IMR-90 (cell line): Measurements from ENCODE around the gene RHOBTB1. TPM values are rescaled to one million over a fixed set of nuclear protein-coding genes. Genes with fewer than 3 reads are reported as not detected.

ENCODE experiments used
- ATAC-seq: fragments of 200-7000 bp; cut with Tn5 transposase; 2 replicates; pipeline ENCODE4 v1.9.1; 2020; ENCODE audit warnings: low read depth, mild to moderate bottlenecking, moderate library complexity
- BruUV-seq: library from RNA; stranded (reverse); fragments of 400-500 nt; replicated peaks from 2 replicates; lab custom pipeline; 2021; lab: Mats Ljungman, UMichigan
- CTCF ChIA-PET: fragments of 300-600 bp; formaldehyde crosslinking; extraction: SDS; loops from one replicate; lab custom pipeline; 2021; ENCODE audit warnings: antibody characterized with exemption; lab: Yijun Ruan, JAX
- POLR2A ChIA-PET: fragments of 300-600 bp; sonication (Branson Sonifier 250); formaldehyde crosslinking; loops from one replicate; lab custom pipeline; 2022; ENCODE audit warnings: antibody characterized with exemption; ENCODE audit not compliant: unreplicated experiment; lab: Charles Lee
- DNase-seq: peaks from one replicate; pipeline ENCODE4 v3.0.0; 2013
- H2AFZ ChIP-seq: replicated peaks from 2 replicates; pipeline ENCODE3; 2013; ENCODE audit warnings: low read length, mild to moderate bottlenecking; ENCODE audit not compliant: poor library complexity
- H2AK5ac ChIP-seq: 2 replicates; pipeline ENCODE4 v1.6.1; 2013; ENCODE audit warnings: low read depth, low read length, inconsistent platforms
- H2AK9ac ChIP-seq: replicated peaks from 2 replicates; pipeline ENCODE3; 2013; ENCODE audit warnings: mild to moderate bottlenecking, low read depth, low read length, moderate library complexity; ENCODE audit not compliant: poor library complexity
- H2BK120ac ChIP-seq: 2 replicates; pipeline ENCODE4 v1.6.1; 2013; ENCODE audit warnings: low read depth, low read length, inconsistent platforms
- H2BK15ac ChIP-seq: 3 replicates; pipeline ENCODE4 v1.6.1; 2013; ENCODE audit warnings: low read depth, low read length, inconsistent platforms
- H2BK20ac ChIP-seq: 2 replicates; pipeline ENCODE4 v1.6.1; 2013; ENCODE audit warnings: low read depth, mild to moderate bottlenecking, inconsistent platforms, low read length, moderate library complexity
- H2BK5ac ChIP-seq: 2 replicates; pipeline ENCODE4 v1.6.1; 2013; ENCODE audit warnings: mild to moderate bottlenecking, low read depth, low read length, inconsistent platforms; ENCODE audit not compliant: poor library complexity, severe bottlenecking
- H3K14ac ChIP-seq: replicated peaks from 2 replicates; pipeline ENCODE4 v1.6.1; 2013; ENCODE audit warnings: low read depth, low read length, inconsistent platforms
- H3K18ac ChIP-seq: 2 replicates; pipeline ENCODE4 v1.6.1; 2013; ENCODE audit warnings: low read depth, low read length, control low read depth
- H3K23ac ChIP-seq: 2 replicates; pipeline ENCODE4 v1.6.1; 2013; ENCODE audit warnings: low read depth, low read length, inconsistent platforms
- H3K27ac ChIP-seq: 2 replicates; pipeline ENCODE4 v1.5.1; 2013; ENCODE audit warnings: mild to moderate bottlenecking, control low read depth, low read length; ENCODE audit not compliant: insufficient read depth
- H3K27me3 ChIP-seq: 2 replicates; pipeline ENCODE4 v1.6.1; 2013; ENCODE audit warnings: low read length; ENCODE audit not compliant: control insufficient read depth, insufficient read depth
- H3K36me3 ChIP-seq: 2 replicates; pipeline ENCODE4 v1.6.1; 2013; ENCODE audit warnings: low read length, mixed read lengths; ENCODE audit not compliant: control insufficient read depth, insufficient read depth
- H3K4ac ChIP-seq: 2 replicates; pipeline ENCODE4 v1.6.1; 2013; ENCODE audit warnings: low read depth, low read length, inconsistent platforms
- H3K4me1 ChIP-seq: 2 replicates; pipeline ENCODE4 v1.6.1; 2013; ENCODE audit warnings: low read length, mixed read lengths; ENCODE audit not compliant: control insufficient read depth, insufficient read depth
- H3K4me2 ChIP-seq: 2 replicates; pipeline ENCODE4 v1.6.1; 2013; ENCODE audit warnings: low read depth, mild to moderate bottlenecking, control low read depth, low read length, moderate library complexity
- H3K4me3 ChIP-seq: 2 replicates; pipeline ENCODE4 v1.5.1; 2013; ENCODE audit warnings: low read depth, mild to moderate bottlenecking, control low read depth, low read length, moderate library complexity; ENCODE audit not compliant: insufficient read depth
- H3K56ac ChIP-seq: 2 replicates; pipeline ENCODE4 v1.6.1; 2013; ENCODE audit warnings: low read length, inconsistent platforms; ENCODE audit not compliant: insufficient read depth; ENCODE audit errors: extremely low read depth
- H3K79me1 ChIP-seq, 2 experiments: 2 replicates each; pipeline ENCODE4 v1.6.1; 2013; ENCODE audit warnings: low read length in 2 of 2, inconsistent platforms in 1 of 2, low read depth in 1 of 2
- H3K9ac ChIP-seq: 2 replicates; pipeline ENCODE4 v1.6.1; 2013; ENCODE audit warnings: low read depth, low read length, control low read depth
- H3K9me1 ChIP-seq: 2 replicates; pipeline ENCODE4 v1.6.1; 2013; ENCODE audit warnings: low read length, inconsistent platforms; ENCODE audit not compliant: insufficient read depth
- H3K9me3 ChIP-seq: 2 replicates; pipeline ENCODE4 v1.6.1; 2013; ENCODE audit warnings: low read length; ENCODE audit not compliant: control insufficient read depth, insufficient read depth
- H4K20me1 ChIP-seq: 2 replicates; pipeline ENCODE4 v1.6.1; 2013; ENCODE audit warnings: low read length, inconsistent platforms; ENCODE audit not compliant: insufficient read depth
- H4K5ac ChIP-seq: 2 replicates; pipeline ENCODE4 v1.6.1; 2013; ENCODE audit warnings: mild to moderate bottlenecking, low read depth, low read length, control low read depth
- H4K8ac ChIP-seq, 2 experiments: 2 replicates each; pipeline ENCODE4 v1.6.1; 2013; ENCODE audit warnings: low read depth in 2 of 2, low read length in 2 of 2, control low read depth in 1 of 2, inconsistent platforms in 1 of 2
- H4K91ac ChIP-seq: 2 replicates; pipeline ENCODE4 v1.6.1; 2013; ENCODE audit warnings: low read depth, low read length, inconsistent platforms; ENCODE audit not compliant: insufficient read depth
- BHLHE40 ChIP-seq: fragments of 150-350 bp; IDR thresholded peaks from 2 replicates; pipeline ENCODE4 v1.6.1; 2016; ENCODE audit warnings: mild to moderate bottlenecking, low read depth, low read length
- CEBPB ChIP-seq: IDR thresholded peaks from 2 replicates; pipeline ENCODE4 v1.6.1; 2012; ENCODE audit warnings: low read depth, low read length, improper control_type of control experiment
- CHD1 ChIP-seq: IDR thresholded peaks from 2 replicates; pipeline ENCODE4 v1.6.1; 2012; ENCODE audit warnings: low read depth, low read length, improper control_type of control experiment
- FOS ChIP-seq: fragments of 150-350 bp; IDR thresholded peaks from 2 replicates; pipeline ENCODE4 v1.6.1; 2016; ENCODE audit warnings: low read depth, low read length
- MAZ ChIP-seq: IDR thresholded peaks from 2 replicates; pipeline ENCODE4 v1.6.1; 2012; ENCODE audit warnings: low read depth, mild to moderate bottlenecking, low read length, improper control_type of control experiment, moderate library complexity, borderline replicate concordance
- MXI1 ChIP-seq: IDR thresholded peaks from 2 replicates; pipeline ENCODE4 v1.6.1; 2012; ENCODE audit warnings: low read depth, mild to moderate bottlenecking, low read length, moderate library complexity, borderline replicate concordance
- POLR2A ChIP-seq: IDR thresholded peaks from 2 replicates; pipeline ENCODE4 v1.6.1; 2012; ENCODE audit warnings: mild to moderate bottlenecking, low read depth, low read length
- RAD21 ChIP-seq: IDR thresholded peaks from 2 replicates; pipeline ENCODE4 v1.6.1; 2012; ENCODE audit warnings: low read length, improper control_type of control experiment
- SMC3 ChIP-seq: fragments of 150-350 bp; IDR thresholded peaks from 2 replicates; pipeline ENCODE4 v1.6.1; 2016; ENCODE audit warnings: low read depth, mild to moderate bottlenecking, antibody characterized with exemption, low read length, moderate library complexity
- WGBS, 2 experiments: methylation state at CpG; one replicate each; pipeline versions ENCODE4 v1.1.5 to v1.1.7; 2013; ENCODE audit warnings: missing lambda C conversion rate in 2 of 2; ENCODE audit not compliant: insufficient read length in 1 of 2; ENCODE audit errors: extremely low coverage in 2 of 2; 5-methylcytosine and 5-hydroxymethylcytosine counted together
- dilution Hi-C: fragments of 300-500 bp; cut with HindIII; formaldehyde crosslinking; loops from one replicate; pipeline ENCODE4 v1.14.3; 2018; ENCODE audit warnings: low sequenced_read_pairs; ENCODE audit not compliant: unreplicated experiment
- in situ Hi-C: fragments of 300-500 bp; cut with MboI; formaldehyde crosslinking; loops from 3 replicates; pipeline ENCODE4 v1.14.3; 2019; ENCODE audit warnings: low sequenced_read_pairs, inconsistent platforms, mixed read lengths
- intact Hi-C: fragments of 100-400 bp; cut with micrococcal nuclease; formaldehyde crosslinking; loops from 2 replicates; pipeline ENCODE4 v1.10.0; 2022
- polyA plus RNA-seq, 3 experiments: library from polyadenylated mRNA; depleted of rRNA; stranded (reverse); fragments of >200 nt; gene quantifications; 2 replicates each; pipeline ENCODE4 v1.2.3, GENCODE V29; 2012; ENCODE audit warnings: low replicate concordance in 1 of 3
- total RNA-seq: library from RNA; depleted of rRNA; stranded (reverse); fragments of >200 nt; gene quantifications from 2 replicates; pipeline ENCODE4 v1.2.3, GENCODE V29; 2012
- TF ChIP-seq, protein P1 (sequence below): fragments of 150-350 bp; IDR thresholded peaks from 2 replicates; pipeline ENCODE4 v1.6.1; 2016; ENCODE audit warnings: low read depth, mild to moderate bottlenecking, low read length, moderate library complexity, borderline replicate concordance
- TF ChIP-seq, protein P2 (sequence below): fragments of 150-350 bp; IDR thresholded peaks from 2 replicates; pipeline ENCODE4 v1.6.1; 2017; ENCODE audit warnings: mild to moderate bottlenecking, antibody characterized with exemption, low read length, low read depth
- TF ChIP-seq, protein P3 (sequence below): conservative IDR thresholded peaks from 2 replicates; pipeline ENCODE4 v1.5.1; 2012; ENCODE audit warnings: mild to moderate bottlenecking, low read depth, low read length, improper control_type of control experiment

Gene RHOBTB1
- total and polyA plus RNA-seq, 2 of the 4 experiments (the other 2 are of a cell fraction): 8.9 to 15.2 TPM

DNA sequence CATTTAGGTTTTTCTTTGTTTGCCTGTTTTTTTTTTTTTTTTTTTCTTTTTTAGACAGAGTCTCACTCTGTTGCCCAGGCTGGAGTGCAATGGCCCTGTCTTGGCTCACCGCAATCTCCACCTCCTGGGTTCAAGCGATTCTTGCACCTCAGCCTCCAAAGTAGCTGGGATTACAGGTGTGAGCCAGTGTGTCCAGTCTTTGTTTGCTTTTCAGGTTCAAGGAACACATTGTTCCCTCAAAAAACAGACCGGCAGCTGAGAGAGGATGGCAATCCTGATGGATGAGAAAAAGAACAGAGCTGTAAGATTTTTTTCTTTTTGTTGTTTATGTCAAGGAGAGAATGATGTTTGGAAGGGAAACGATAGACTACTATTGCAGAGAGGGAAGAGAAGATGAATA, 23.3 kb upstream of the RHOBTB1 start:
- no TSS peak for BruUV-seq
- no peak overlapping the region for H2AK9ac ChIP-seq
- H3K4me2 ChIP-seq: no peak overlapping the region
- no peak overlapping the region for H3K9ac ChIP-seq
- H3K4ac ChIP-seq: no peak overlapping the region
- dilution Hi-C loops (no loop called here), in situ Hi-C loops (loop anchor here (10.0 kb wide), 1 partner anchor 318 kb away; no protein-coding TSS in a partner anchor), intact Hi-C loops (loop anchor here (10.0 kb wide), 2 partner anchors 938 to 1078 kb away; partner anchors contain the start of gene ARID5B)
- no peak overlapping the region for H3K56ac ChIP-seq
- H3K27ac ChIP-seq: no peak overlapping the region
- POLR2A ChIA-PET: no interaction called here
- no peak overlapping the region for H2BK5ac ChIP-seq
- ATAC-seq: no peak
- H3K4me1 ChIP-seq: peaks cover 4% of the 10 kb centered on the region; the same call in 1 of the 2 replicates
- WGBS, 2 experiments: 100% methylated on average over 1 of the region's 4 CpGs; no CpG with 5 or more reads in 1 of the 2 experiments
- H3K9me3 ChIP-seq: no peaks in the 10 kb centered on the region
- no peak overlapping the region for H2BK20ac ChIP-seq
- H3K23ac ChIP-seq: no peak overlapping the region
- H3K18ac ChIP-seq: no peak overlapping the region
- TF ChIP-seq FOS (no peak), POLR2A (no peak), CHD1 (no peak), SMC3 (no peak), BHLHE40 (no peak), MXI1 (no peak), MAZ (no peak), CEBPB (no peak), RAD21 (no peak)
- TF ChIP-seq, protein P1, sequence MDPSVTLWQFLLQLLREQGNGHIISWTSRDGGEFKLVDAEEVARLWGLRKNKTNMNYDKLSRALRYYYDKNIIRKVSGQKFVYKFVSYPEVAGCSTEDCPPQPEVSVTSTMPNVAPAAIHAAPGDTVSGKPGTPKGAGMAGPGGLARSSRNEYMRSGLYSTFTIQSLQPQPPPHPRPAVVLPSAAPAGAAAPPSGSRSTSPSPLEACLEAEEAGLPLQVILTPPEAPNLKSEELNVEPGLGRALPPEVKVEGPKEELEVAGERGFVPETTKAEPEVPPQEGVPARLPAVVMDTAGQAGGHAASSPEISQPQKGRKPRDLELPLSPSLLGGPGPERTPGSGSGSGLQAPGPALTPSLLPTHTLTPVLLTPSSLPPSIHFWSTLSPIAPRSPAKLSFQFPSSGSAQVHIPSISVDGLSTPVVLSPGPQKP: no peak
- TF ChIP-seq, protein P2, sequence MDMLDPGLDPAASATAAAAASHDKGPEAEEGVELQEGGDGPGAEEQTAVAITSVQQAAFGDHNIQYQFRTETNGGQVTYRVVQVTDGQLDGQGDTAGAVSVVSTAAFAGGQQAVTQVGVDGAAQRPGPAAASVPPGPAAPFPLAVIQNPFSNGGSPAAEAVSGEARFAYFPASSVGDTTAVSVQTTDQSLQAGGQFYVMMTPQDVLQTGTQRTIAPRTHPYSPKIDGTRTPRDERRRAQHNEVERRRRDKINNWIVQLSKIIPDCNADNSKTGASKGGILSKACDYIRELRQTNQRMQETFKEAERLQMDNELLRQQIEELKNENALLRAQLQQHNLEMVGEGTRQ: no peak
- TF ChIP-seq, protein P3, sequence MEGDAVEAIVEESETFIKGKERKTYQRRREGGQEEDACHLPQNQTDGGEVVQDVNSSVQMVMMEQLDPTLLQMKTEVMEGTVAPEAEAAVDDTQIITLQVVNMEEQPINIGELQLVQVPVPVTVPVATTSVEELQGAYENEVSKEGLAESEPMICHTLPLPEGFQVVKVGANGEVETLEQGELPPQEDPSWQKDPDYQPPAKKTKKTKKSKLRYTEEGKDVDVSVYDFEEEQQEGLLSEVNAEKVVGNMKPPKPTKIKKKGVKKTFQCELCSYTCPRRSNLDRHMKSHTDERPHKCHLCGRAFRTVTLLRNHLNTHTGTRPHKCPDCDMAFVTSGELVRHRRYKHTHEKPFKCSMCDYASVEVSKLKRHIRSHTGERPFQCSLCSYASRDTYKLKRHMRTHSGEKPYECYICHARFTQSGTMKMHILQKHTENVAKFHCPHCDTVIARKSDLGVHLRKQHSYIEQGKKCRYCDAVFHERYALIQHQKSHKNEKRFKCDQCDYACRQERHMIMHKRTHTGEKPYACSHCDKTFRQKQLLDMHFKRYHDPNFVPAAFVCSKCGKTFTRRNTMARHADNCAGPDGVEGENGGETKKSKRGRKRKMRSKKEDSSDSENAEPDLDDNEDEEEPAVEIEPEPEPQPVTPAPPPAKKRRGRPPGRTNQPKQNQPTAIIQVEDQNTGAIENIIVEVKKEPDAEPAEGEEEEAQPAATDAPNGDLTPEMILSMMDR: no peak
- 0 out of 3 replicates have a peak overlapping the region, but pooled peaks have one; percentile 28 for H2BK15ac ChIP-seq
- H3K4me3 ChIP-seq: no peak overlapping the region
- H3K27me3 ChIP-seq: no peaks in the 10 kb centered on the region
- CTCF ChIA-PET: interaction anchor here (1.4 kb wide), 1 partner anchor 147 kb away, joined by 7 read pairs; no protein-coding TSS in a partner anchor
- H4K8ac ChIP-seq: no peak overlapping the region
- no peak overlapping the region for H4K5ac ChIP-seq
- no peak overlapping the region for H2BK120ac ChIP-seq
- H3K14ac ChIP-seq: no peak overlapping the region; the same call in 1 of the 2 replicates
- DNase-seq: no peak
- no peaks in the 10 kb centered on the region for H3K36me3 ChIP-seq
- no peak overlapping the region for H4K91ac ChIP-seq
- no peaks in the 10 kb centered on the region for H4K20me1 ChIP-seq
- H2AFZ ChIP-seq: no peak overlapping the region
- no peaks in the 10 kb centered on the region for H3K79me1 ChIP-seq
- H2AK5ac ChIP-seq: no peak overlapping the region
- H3K9me1 ChIP-seq: no peaks in the 10 kb centered on the region; the same call in 1 of the 2 replicates
